ENCODE data around the gene ZC3H12C. TPM values are rescaled to one million over a fixed set of nuclear protein-coding genes. Genes with fewer than 3 reads are reported as not detected.

The ZC3H12C gene
- total RNA-seq, 2 experiments from 2014 or later: 3.8 to 4.1 TPM

DNA sequence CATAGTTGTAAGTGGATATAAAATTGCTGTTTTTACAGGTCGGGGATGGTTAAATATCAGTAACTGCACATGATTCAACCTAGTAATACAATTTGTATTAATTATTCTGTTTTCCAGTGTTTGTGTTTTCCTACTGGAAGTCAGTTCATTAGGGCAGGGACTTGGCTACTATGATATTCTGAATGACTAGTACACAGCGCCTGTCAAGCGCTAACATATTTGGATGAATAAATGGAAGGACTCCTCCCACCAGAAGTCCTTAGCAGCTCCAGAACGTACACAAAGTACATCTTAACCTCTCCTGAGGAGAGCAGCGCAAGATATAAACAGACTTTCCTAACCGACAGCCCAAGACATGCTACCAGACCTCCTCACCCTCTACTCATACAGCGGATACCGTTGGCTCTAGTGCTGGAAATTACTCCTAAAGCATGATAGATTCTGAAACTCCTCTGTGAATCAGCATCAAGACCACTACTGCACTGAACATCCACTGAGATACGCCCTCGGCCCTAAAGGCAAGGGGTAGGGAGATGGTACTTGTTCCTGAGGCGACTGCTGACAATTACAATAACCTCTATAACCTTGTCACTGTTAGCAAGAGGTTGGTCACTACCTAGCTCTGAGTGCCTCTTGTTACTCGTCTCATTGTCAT is 124.2 kb downstream of the ZC3H12C start:
- Mint-ChIP-seq H3K4me1 (no peaks in the 10 kb centered on the region), H3K27me3 (no peaks in the 10 kb centered on the region), H3K4me3 (no peak overlapping the region), H3K36me3 (ENCODE audit: low read depth) (peaks cover 17% of the 10 kb centered on the region), H3K9me3 (no peaks in the 10 kb centered on the region), H3K27ac (no peak overlapping the region)
- CTCF ChIA-PET: interaction anchor here (0.6 to 1.4 kb wide), 3 partner anchors 22 to 508 kb away, joined by 3 to 4 read pairs (median 3); no protein-coding TSS in a partner anchor
- POLR2A ChIA-PET: no interaction called here
- DNase-seq: no peak

DNA sequence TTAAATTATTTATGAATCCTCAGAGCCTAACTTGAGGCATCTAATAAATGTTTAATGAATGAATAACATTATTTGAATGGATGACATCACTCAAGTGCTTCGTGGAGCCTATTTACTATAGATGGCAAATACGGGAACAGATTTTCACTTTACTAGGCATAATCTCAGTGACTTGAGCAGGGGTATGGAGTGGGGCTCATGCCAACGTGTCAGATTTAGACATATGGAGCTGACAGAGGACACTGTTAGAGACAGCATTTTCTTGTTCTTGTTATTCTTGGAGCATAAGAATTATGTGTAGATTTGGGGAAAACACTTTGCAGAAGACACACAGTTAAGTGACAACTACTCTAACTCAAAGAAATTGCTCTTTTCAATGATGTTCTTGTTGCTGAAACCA is 124.7 kb downstream of the ZC3H12C start:
- CTCF ChIA-PET: interaction anchor here (0.9 to 1.4 kb wide), 2 partner anchors 21 to 508 kb away, joined by 3 to 4 read pairs; no protein-coding TSS in a partner anchor

DNA sequence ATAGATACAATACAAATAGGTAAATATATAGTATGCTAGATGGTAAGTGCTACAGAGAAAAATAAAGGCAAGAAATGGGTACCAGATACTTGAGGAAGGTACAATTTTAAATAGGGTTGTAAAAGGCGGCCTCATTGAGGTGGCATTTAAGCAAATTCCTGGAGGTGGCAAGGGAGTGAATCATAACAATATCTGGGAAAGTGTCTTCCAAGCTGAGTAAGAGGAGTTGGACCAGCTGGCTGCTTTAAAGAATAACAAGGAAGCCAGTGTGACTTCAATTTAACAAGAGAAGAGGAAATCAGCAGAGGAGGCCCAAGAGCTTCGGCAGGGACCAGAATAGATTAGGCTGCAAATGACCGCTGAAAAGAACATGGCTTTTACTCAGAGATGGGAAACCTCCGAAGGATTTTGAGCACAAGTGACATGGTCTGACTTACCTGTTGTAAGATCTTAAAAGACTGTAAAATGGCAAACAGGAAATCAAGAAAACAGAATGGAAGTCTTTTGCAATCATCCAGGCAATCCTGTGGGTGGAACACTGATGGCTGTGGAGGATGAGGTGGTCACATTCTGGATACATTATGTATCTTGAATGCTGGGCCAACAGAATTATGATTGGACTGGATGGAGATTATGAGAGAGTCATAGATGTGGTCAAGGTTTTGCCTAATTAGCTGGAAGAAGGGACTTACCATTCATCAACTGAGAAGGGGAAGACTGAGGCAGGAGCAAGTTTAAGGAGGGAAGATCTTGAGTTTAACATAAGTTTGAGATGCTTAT is 126.0 kb downstream of the ZC3H12C start:
- H3K4me3 Mint-ChIP-seq: no peak overlapping the region
- H3K27ac Mint-ChIP-seq: no peak overlapping the region
- no peak for DNase-seq
- peaks cover 17% of the 10 kb centered on the region for H3K36me3 Mint-ChIP-seq (ENCODE audit: low read depth)
- no peaks in the 10 kb centered on the region for H3K9me3 Mint-ChIP-seq
- ChIA-PET POLR2A (no interaction called here), CTCF (no interaction called here)
- no peaks in the 10 kb centered on the region for H3K27me3 Mint-ChIP-seq
- H3K4me1 Mint-ChIP-seq: no peaks in the 10 kb centered on the region

More for the DNA sequence above, 124.7 kb downstream of the ZC3H12C start:
- Mint-ChIP-seq H3K9me3 (no peaks in the 10 kb centered on the region), H3K36me3 (ENCODE audit: low read depth) (peaks cover 17% of the 10 kb centered on the region), H3K27me3 (no peaks in the 10 kb centered on the region), H3K4me3 (no peak overlapping the region), H3K27ac (no peak overlapping the region), H3K4me1 (no peaks in the 10 kb centered on the region)
- POLR2A ChIA-PET: no interaction called here
- no peak for DNase-seq

Other genes with a start within 250 kb of the ZC3H12C start
- gene RDX, start 203.2 kb downstream of the ZC3H12C start, total RNA-seq: 10 to 100 TPM; 53.5 to 54.4 TPM